ENCODE data around the gene FAF1. TPM values are rescaled to one million over a fixed set of nuclear protein-coding genes. Genes with fewer than 3 reads are reported as not detected.

The FAF1 gene
- total RNA-seq, 4 donors from 2014 or later = 23.8 to 64.6 (median 43.9) TPM

- H3K4me1 ChIP-seq = no peaks in the 10 kb centered on the region
- no peak overlapping the region for H3K27ac ChIP-seq
- no peaks in the 10 kb centered on the region for H3K9me3 ChIP-seq
- H3K36me3 ChIP-seq = peaks cover 0 to 28% (median 0%) of the 10 kb centered on the region in 3 donors
- intact Hi-C loops (cut with DNase I) = no loop called here
- H3K4me3 ChIP-seq = no peak overlapping the region
- WGBS, 2 donors = 100% methylated on average over 1 of the region's 1 CpG
- TF ChIP-seq CTCF (IDR thresholded peaks at IDR 0.05) = no peak
- no peak for TF ChIP-seq POLR2A (IDR thresholded peaks at IDR 0.05)
- DNase-seq = no peak
- no peaks in the 10 kb centered on the region for H3K27me3 ChIP-seq
These were observed 505.2 kb downstream of the FAF1 start for GRCh38 chr1:50454911-50455310.

GRCh38 chr1:50453266-50453665 lies 506.8 kb downstream of the FAF1 start:
- Histone ChIP-seq H3K27me3 (no peaks in the 10 kb centered on the region), H3K4me3 (no peak overlapping the region), H3K9me3 (no peaks in the 10 kb centered on the region), H3K36me3 (peaks cover 0 to 25% (median 0%) of the 10 kb centered on the region in 3 donors), H3K27ac (no peak overlapping the region), H3K4me1 (no peaks in the 10 kb centered on the region)
- WGBS, 2 donors = 94 to 95% methylated on average over 7 of the region's 7 CpGs
- DNase-seq = no peak
- no peak for TF ChIP-seq POLR2A (IDR thresholded peaks at IDR 0.05)
- TF ChIP-seq CTCF (IDR thresholded peaks at IDR 0.05) = no peak
- intact Hi-C loops (cut with DNase I) = no loop called here

- TF ChIP-seq CTCF (IDR thresholded peaks at IDR 0.05) = no peak
- no peak for TF ChIP-seq POLR2A (IDR thresholded peaks at IDR 0.05)
- no peak overlapping the region for H3K27ac ChIP-seq
- WGBS, 2 donors = 92 to 100% methylated on average over 1 of the region's 1 CpG
- peaks cover 0 to 25% (median 0%) of the 10 kb centered on the region in 3 donors for H3K36me3 ChIP-seq
- H3K9me3 ChIP-seq = no peaks in the 10 kb centered on the region
- no peak overlapping the region for H3K4me3 ChIP-seq
- no peak for DNase-seq
- H3K4me1 ChIP-seq = no peaks in the 10 kb centered on the region
- intact Hi-C loops (cut with DNase I) = no loop called here
- H3K27me3 ChIP-seq = no peaks in the 10 kb centered on the region
These were observed 507.4 kb downstream of the FAF1 start for GRCh38 chr1:50452700-50453099.

GRCh38 chr1:50450861-50451653 lies 509.0 kb downstream of the FAF1 start:
- no peak for TF ChIP-seq CTCF (IDR thresholded peaks at IDR 0.05)
- TF ChIP-seq POLR2A (IDR thresholded peaks at IDR 0.05) = no peak
- Histone ChIP-seq H3K36me3 (peaks cover 0 to 25% (median 0%) of the 10 kb centered on the region in 3 donors), H3K4me3 (no peak overlapping the region), H3K27me3 (no peaks in the 10 kb centered on the region), H3K4me1 (no peaks in the 10 kb centered on the region), H3K27ac (no peak overlapping the region), H3K9me3 (no peaks in the 10 kb centered on the region)
- 67 to 75% methylated on average over 4 of the region's 4 CpGs for WGBS, 2 donors
- DNase-seq = no peak
- intact Hi-C loops (cut with DNase I) = no loop called here

GRCh38 chr1:50447961-50448360 lies 512.1 kb downstream of the FAF1 start:
- no peaks in the 10 kb centered on the region for H3K4me1 ChIP-seq
- H3K27me3 ChIP-seq = no peaks in the 10 kb centered on the region
- WGBS, 2 donors = 94 to 100% methylated on average over 1 of the region's 1 CpG
- TF ChIP-seq POLR2A (IDR thresholded peaks at IDR 0.05) (no peak), CTCF (IDR thresholded peaks at IDR 0.05) (no peak)
- no peak overlapping the region for H3K27ac ChIP-seq
- intact Hi-C loops (cut with DNase I) = no loop called here
- peaks cover 0 to 16% (median 0%) of the 10 kb centered on the region in 3 donors for H3K36me3 ChIP-seq
- no peak overlapping the region for H3K4me3 ChIP-seq
- H3K9me3 ChIP-seq = no peaks in the 10 kb centered on the region
- DNase-seq = no peak

Data from esophagus squamous epithelium (tissue), 5 donors.